Activated T-cell treated with anti-CD3 and anti-CD28 coated beads for 24 hours (primary cell): ENCODE data around the gene PRR16.

Experiments
- DNase-seq: peaks from one replicate; pipeline ENCODE4 v3.0.0-alpha.2; 2020; ENCODE audit warnings: low read depth

PRR16 gene

DNA sequence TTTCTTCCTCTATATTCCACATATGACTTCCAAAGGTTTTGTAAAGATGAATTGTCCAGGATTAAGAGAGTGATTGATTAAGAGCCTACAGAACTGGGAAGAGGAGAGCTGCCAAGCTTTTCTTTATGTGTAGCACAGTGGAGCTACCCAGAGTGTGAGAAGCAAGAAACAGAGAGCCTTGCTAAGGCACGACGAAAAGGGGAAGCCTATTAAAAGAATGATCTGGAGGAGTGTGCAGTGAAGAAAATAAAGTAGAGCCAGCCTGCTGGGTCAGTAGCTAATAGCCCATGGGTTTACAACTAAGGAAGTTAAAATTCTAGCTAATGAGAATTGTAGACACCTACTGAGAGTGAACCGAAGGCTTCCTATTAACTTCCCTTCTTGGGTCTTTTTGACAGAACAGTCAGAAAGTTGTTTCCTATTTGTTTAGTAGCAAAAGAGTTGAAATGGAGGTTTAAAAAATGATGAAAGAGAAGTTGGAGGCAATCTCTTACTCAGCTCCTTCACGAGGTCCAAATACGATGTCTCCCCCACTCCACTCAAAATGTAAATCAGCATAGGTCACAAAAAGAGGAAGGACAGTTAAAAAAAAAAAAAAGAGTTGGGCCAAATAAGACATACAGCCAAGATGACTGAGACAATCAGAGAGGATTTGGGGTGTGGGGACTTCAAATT is 957 bp upstream of the PRR16 start:
- no peak for DNase-seq

DNA sequence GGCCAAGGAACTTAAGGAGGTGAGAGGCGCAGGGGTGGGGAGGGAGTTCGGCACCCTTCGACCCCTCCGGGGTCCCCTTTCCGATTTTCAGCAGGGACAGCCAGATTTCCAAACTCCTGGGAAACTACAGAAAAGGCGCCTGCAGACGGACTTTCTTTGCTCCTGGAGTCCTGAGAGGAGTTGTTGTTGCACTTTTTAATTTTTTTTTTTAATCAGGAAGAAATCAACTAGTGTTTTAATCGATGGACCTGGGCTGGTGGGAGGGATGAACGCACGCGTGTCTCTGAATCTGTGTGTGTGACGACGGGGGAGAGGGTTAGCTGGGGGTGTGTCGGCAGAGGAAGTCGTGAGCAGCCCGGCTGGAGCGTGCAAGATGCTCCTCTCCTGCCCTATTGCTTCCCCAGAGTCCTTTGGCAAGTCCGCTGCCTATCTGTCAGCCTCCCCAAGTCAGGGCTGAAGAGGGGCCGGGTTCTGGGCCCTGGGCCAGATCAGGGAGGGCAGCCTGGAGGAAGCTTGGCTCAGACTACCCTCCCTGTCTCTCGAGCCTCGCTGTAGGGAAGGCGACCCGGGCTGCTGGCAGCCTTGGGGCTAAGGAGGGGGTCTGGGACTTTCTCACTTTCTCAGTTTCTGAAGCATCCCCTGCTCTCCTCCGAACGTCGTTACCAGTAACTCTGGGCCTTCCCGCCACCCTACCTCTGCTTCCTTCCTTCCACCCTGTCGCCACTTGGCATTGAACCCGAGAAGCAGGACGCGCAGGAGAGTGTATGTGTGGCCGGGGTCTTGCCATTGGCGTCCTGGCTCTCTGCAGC is 731 bp downstream of the PRR16 start:
- DNase-seq: no peak

GRCh38 chr5:120465436-120465961 is 1.4 kb downstream of the PRR16 start:
- DNase-seq: no peak

DNA sequence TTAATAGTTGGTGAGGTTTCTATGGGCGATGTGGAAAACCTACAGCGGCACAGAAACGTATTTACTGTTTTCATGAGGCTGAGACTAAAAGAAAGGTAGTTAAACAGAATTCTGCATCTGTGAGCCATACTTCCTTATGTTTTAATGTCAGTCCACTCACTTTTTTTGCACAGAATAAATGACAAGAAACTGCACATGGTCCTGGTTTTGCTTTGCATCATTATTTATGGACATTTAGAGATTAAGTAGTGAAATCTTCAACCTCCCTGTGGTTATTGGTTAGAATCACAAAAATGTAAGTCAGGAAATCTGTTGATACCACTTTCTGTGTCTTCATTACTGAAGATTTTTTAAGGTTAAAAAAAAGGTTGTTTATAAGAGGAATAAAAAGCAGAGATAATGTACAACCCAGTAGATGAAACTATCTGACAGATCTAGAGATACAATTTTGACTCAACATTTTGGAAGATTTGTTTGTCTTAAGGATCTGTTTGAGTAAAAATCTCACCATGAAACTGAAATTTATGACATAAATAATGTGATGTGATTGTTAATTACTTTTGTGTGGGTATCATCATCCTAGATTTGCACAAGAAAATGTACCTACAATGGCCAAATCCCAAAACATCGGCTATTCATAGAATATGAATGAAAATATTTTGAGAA is 2.4 kb downstream of the PRR16 start:
- no peak for DNase-seq

- no peak for DNase-seq
These were observed 7.9 kb downstream of the PRR16 start for GRCh38 chr5:120471971-120472370.

GRCh38 chr5:120472911-120473310 is 8.8 kb downstream of the PRR16 start:
- DNase-seq: no peak

DNA sequence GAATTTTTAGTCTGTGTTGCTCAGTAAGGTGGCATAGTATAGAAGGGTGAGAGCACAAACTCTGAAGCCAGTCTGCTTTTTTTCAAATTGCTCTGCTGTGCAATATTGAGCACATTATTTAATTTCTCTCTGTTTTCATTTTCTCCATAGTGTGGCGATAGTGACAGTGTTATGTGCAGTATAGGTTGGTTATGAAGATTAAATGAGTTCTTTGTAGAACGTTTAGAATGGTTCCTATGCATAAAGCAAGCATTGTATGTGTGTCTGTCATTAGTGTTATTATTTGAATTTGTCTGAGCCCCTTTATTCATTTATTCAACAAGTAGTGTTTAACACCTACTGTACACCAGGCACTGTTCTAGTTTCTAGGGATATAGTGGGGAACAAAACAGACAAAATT is 9.2 kb downstream of the PRR16 start:
- no peak for DNase-seq

- DNase-seq: no peak
These were observed 12.0 kb downstream of the PRR16 start for GRCh38 chr5:120476063-120476462.

GRCh38 chr5:120479066-120479465 is 15.0 kb downstream of the PRR16 start:
- no peak for DNase-seq

DNA sequence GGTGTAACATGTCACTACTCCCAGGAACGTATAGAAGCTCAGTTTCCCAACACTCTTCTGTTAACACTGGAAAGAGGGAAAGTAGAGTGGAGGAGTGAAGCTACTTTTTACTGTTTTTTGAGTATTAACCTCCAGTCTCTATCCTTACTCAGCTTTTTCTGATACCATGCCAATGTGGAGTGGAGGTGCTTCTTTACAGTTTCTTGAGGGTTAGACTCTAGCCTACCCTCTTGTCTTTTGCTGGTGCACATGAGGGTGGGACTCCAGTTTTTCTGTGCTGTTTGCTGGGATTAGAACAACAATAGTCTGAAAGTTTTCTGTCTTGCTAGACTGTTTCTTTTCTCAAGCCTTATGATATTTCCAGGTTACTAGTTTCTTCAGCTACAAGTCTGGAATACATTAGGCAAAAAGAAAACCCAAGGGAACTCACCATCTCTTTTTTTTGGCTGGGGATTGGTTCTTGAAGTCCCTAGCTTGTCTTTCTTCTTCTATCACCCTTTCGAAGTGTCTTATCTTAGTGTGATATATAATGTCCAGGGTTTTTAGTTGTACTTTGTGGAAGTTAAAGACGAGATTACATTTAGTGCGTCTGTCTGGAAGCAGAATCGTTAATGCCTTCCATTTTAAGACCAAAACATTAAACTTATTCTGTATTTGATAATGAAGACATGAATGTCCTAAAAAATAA is 35.9 kb downstream of the PRR16 start:
- no peak for DNase-seq

GRCh38 chr5:120502531-120502930 is 38.4 kb downstream of the PRR16 start:
- DNase-seq: no peak

- DNase-seq: no peak
These were observed 39.2 kb downstream of the PRR16 start for GRCh38 chr5:120503341-120503740.

DNA sequence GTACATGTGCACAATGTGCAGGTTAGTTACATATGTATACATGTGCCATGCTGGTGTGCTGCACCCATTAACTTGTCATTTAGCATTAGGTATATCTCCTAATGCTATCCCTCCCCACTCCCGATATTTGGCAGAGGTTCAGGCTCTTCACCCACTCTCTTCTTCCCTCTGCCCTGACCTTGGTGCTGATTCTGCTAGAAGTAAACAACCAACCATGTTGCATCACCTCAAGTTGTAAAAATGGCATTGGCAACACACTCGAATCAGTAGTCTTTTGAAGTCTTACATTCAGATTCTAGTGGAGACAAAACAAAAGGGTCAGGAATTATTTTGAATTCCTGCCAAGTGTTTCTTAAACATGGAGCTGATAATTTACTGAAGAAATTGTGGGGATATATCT is 40.0 kb downstream of the PRR16 start:
- no peak for DNase-seq

DNA sequence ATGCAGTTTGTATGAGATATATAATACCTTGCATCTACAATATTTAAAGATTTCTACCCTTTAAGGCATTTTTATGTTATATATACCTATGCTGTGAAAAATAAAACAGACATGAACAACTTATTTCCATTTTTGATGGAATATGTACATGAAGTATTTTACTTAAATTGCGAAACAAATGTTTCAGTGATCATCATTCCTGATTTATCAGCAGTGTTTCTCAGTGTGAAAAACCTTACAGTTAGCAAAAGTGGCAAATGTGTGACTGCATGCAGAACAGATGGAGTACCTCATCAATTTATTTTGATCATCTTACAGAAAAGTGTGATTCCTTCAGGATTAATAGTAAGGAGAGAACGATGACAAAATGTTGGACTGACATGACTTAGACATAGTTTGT is 43.1 kb downstream of the PRR16 start:
- no peak for DNase-seq

- no peak for DNase-seq
These were observed 43.8 kb downstream of the PRR16 start for GRCh38 chr5:120507800-120508463.

- no peak for DNase-seq
These were observed 45.0 kb downstream of the PRR16 start for GRCh38 chr5:120509053-120509452.

DNA sequence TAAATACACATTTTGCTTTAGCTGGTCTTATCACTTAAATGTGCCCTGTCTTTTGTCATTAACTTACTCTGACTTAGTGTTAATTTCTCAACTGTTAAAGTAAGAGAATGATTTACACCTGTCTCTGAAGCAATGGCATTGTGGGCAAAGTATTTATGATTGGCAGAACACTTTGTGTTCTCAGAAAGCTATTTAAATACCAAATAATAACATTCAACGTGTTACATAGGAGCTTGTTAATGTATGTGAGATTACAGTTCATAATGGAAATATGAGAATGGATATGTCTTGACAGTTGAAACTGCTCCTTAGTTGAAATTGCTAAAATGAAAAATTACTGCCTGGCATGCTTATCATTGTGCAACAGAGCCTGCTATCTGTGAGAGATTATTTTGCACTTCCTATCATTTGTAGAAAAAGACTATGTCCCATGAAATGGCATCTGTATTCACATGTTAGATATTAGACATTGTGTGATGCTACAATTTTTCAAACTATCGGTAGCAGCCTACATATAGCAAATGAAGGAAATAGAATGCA is 46.1 kb downstream of the PRR16 start:
- no peak for DNase-seq

DNA sequence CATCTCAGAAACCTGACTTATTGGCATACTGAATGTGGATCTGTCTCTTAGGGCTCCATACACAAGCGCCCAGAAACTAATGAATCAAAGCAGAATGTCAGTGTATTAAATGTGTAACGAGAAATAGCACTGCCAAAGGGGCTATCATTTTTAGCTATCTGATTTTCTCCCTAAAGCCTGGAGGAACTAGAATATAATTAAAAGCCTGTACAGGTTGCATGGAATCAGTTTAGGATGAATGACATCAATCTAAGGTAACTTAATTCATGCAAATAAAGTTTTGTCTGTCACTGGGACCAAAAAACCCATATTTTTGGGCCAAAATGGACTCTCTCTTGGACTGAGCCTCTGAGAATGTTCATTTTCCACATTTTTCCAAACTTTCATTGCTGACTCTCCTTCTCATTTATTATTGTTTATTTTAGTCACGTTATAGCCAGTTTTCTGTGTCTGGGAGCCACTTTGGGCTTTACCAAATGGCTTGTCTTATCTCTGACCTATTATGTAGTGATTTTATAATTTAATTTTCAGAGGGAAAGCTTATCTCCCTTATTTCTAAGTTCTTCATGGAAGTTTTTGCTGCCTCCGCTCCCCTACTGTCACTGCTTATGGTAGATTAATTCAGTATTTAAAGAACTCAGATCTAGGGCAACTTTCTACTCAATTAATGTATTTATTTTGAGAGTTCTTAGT is 47.0 kb downstream of the PRR16 start:
- no peak for DNase-seq

DNA sequence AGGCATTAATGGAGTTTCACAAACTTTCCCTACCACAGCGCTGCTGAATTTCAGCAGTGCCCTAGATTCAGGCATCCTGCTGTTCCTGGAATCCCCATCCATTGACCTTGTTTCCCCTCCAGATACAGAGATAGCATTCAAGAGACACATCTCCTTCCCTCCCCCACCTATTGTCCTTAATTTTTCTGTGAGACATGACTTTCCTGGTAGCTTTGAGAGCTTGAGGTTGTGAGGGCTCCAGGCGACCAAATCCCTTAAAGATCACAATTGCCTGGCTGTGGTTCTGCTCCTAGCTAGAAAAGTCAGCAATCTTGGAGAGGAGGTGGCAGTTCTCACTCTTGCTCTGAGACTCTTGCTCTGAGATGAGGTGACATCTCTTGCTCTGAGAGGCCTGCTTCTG is 48.0 kb downstream of the PRR16 start:
- no peak for DNase-seq

- DNase-seq: no peak
These were observed 48.9 kb downstream of the PRR16 start for GRCh38 chr5:120512791-120513650.
